ENCODE data around the gene NME1.
"Not testable (repeated sequence)": the region's sequence is repeated elsewhere in the genome, so short reads cannot be mapped to it uniquely, and the experiment has no call there.

Gene NME1

DNA sequence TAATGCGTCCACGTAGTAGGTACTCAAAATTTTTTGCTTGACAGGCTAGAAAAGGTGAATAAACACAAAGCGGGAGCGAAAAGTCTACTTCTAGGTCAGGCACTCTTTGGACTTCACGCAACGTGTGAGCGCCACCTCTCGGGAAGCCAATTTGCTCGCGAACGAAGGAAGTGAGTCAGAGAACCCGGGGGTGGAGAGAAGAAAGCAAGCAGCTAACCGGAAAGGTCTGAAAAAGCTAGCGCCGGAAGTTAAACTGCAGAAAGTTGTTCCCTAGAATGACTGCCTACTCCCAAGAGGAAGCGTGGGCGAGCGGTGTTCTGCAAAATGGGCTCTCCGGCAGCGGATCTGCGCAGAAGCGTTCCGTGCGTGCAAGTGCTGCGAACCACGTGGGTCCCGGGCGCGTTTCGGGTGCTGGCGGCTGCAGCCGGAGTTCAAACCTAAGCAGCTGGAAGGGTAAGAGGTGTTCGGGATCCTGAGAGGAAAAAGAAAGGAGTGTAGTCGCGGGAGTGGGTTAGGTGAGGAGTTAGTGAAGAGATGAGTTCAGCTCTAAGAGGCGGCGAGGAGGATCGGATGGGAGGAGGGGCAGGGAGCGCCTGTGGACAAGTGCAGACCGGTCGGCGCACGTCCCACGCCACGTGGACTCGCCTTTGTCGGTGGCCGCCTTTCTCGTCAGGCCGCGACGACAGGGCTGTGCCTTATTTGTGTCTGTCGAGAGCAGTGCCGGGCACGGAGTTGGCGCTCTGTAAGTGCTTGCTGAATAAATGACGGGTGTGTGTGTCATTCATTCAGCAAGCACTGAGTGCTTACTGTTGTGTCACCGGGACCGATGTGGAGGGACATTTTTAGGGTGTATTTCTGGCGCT is at the start of gene NME1:
Gene NME1 (plus strand): TSS at position 350 of the 863 bp plus-strand sequence. CDS start 2,096 bp downstream, outside the sequence.
- H3K9ac ChIP-seq (ENCODE audit: low read length) = peak within 1 kb of the TSS; percentile 59
- no peaks in the 10 kb centered on the region for H3K9me3 ChIP-seq (ENCODE audit: control insufficient read depth, low read length)
- no peaks in the 10 kb centered on the region for H3K36me3 ChIP-seq (ENCODE audit: control insufficient read depth, insufficient read depth, low read length)

DNA sequence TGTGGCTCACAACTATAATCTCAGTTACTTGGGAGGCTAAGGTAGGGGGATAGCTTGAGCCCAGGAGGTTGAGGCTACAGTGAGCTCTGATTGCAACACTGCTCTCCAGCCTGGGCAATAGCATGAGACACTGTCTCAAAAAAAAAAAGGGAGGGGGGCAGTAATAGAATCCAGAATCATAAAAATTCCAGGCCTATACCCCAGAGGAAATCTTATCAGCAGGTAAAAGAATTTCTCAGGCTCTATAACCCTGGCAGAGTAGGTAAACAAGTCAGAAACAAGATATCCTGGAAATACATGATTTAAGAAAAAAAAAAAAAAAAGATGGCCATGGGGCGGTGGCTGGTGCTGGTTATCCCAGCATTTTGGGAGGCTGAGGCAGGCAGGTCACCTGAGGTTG is 45.6 kb upstream of the NME1 start:
- peaks cover 12% of the 10 kb centered on the region for H3K4me1 ChIP-seq (ENCODE audit: control insufficient read depth, insufficient read depth, low read length)
- H3K9ac ChIP-seq (ENCODE audit: low read length) = no peak overlapping the region

More for the DNA sequence above, at the start of gene NME1:
- peaks cover 9% of the 10 kb centered on the region for H3K4me1 ChIP-seq (ENCODE audit: control insufficient read depth, insufficient read depth, low read length)
- H3K4me3 ChIP-seq (ENCODE audit: low read length) = peak within 1 kb of the TSS; percentile 80
- H3K27me3 ChIP-seq (ENCODE audit: control insufficient read depth, insufficient read depth, low read length) = no peaks in the 10 kb centered on the region

DNA sequence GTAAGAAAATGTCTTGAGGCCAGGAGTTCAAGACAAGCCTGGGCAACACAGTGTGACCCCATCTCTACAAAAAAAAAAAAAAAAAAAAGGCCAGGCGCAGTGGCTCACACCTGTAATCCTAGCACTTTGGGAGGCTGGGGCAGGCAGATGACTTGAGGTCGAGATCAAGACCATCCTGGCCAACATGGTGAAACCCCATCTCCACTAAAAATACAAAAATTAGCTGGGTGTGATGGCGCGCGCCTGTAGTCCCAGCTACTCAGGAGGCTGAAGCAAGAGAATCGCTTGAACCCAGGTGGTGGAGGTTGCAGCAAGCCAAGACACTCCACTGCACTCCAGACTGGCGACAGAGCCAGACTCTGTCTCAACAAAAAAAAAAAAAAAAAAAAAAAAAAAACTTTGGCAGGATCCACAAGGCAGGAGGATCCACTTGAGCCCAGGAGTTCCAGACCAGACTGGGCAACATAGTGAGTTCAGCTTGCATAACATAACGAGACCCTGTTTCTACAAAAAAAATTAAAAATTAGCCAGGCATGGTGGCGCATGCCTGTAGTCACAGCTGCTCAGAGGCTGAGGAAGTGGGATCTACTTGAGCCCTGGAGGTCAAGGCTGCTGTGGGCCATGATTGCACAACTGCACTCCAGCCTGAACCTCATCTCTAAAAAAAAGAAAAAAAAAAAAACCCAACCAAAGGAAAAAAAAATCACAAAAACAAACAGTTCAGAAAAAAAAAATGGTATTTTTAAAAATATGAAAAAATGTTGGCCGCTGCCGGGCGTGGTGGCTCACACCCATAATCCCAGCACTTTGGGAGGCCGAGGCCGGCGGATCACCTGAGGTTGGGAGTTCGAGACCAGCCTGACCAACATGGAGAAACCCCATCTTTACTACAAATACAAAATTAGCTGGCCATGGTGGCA is 40.8 kb upstream of the NME1 start:
- not testable (repeated sequence) for H3K4me3 ChIP-seq (ENCODE audit: low read length); H3K27me3 ChIP-seq (ENCODE audit: control insufficient read depth, insufficient read depth, low read length); H3K36me3 ChIP-seq (ENCODE audit: control insufficient read depth, insufficient read depth, low read length); H3K4me1 ChIP-seq (ENCODE audit: control insufficient read depth, insufficient read depth, low read length); H3K9me3 ChIP-seq (ENCODE audit: control insufficient read depth, low read length); H3K9ac ChIP-seq (ENCODE audit: low read length)

More for the DNA sequence above, 45.6 kb upstream of the NME1 start:
- Histone ChIP-seq H3K36me3 (ENCODE audit: control insufficient read depth, insufficient read depth, low read length) (no peaks in the 10 kb centered on the region), H3K4me3 (ENCODE audit: low read length) (no peak overlapping the region), H3K27me3 (ENCODE audit: control insufficient read depth, insufficient read depth, low read length) (no peaks in the 10 kb centered on the region), H3K9me3 (ENCODE audit: control insufficient read depth, low read length) (no peaks in the 10 kb centered on the region)

DNA sequence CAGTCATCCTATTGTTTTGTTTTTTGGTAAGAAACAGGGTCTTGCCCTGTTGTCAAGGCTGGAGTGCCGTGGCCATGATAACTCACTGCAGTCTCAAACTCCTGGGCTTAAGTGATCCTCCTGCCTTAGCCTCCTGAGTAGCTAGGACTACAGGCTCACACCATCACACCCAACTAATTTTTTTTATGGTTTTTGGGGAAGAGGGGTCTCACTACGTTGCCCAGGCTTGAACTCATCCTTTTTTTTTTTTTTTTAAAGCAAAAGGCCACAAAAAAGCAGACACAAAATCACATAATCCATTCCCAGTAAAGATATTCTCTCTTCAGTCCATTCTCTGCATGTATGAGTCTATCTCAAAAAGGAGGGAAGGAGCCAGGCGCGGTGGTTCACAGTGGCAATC is 38.2 kb upstream of the NME1 start:
- H3K9ac ChIP-seq (ENCODE audit: low read length) = no peak overlapping the region
- H3K9me3 ChIP-seq (ENCODE audit: control insufficient read depth, low read length) = no peaks in the 10 kb centered on the region
- no peaks in the 10 kb centered on the region for H3K36me3 ChIP-seq (ENCODE audit: control insufficient read depth, insufficient read depth, low read length)
- no peak overlapping the region for H3K4me3 ChIP-seq (ENCODE audit: low read length)
- H3K4me1 ChIP-seq (ENCODE audit: control insufficient read depth, insufficient read depth, low read length) = peaks cover 9% of the 10 kb centered on the region
- no peaks in the 10 kb centered on the region for H3K27me3 ChIP-seq (ENCODE audit: control insufficient read depth, insufficient read depth, low read length)

DNA sequence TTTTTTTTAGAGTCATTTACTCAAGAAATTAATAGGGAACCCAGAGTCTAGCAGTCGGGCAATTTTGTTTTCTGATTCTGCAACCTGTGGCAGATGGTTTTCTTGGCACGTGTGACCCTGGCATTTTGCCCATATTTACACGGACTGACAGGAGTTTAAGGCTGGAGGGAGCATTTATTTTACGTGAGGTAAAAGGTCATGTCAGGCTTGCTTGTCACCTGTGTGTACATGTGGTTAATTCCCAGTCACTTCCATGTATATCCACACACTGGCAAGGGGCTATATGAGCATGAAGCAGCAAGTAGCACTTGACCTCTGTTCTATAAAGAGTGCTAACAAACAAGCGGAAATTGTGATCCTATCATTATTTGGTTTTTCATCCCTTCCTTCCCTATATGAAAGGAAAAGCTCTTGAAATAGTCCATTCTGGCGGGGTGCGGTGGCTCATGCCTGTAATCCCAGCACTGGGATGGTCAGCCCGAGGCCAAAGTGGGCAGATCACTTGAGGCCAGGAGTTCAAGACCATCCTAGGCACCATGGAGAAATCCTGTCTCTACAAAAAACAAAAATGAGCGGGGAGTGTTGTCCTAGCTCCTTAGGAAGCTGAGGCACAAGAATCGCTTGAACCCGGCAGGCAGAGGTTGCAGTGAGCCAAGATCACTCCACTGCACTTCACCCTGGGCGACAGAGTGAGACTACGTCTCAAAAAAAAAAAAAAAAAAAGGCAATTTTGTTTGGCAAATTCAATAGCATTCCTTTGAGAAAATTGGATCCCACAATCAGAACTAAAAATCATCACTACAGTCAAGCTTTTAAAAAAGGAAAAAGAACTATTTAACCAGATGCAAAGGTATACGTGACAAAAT is 34.8 kb upstream of the NME1 start:
- peaks cover 22% of the 10 kb centered on the region for H3K4me1 ChIP-seq (ENCODE audit: control insufficient read depth, insufficient read depth, low read length)
- H3K9ac ChIP-seq (ENCODE audit: low read length) = peak overlapping the region; percentile 7
- no peak overlapping the region for H3K4me3 ChIP-seq (ENCODE audit: low read length)
- no peaks in the 10 kb centered on the region for H3K36me3 ChIP-seq (ENCODE audit: control insufficient read depth, insufficient read depth, low read length)
- H3K27me3 ChIP-seq (ENCODE audit: control insufficient read depth, insufficient read depth, low read length) = no peaks in the 10 kb centered on the region
- no peaks in the 10 kb centered on the region for H3K9me3 ChIP-seq (ENCODE audit: control insufficient read depth, low read length)

DNA sequence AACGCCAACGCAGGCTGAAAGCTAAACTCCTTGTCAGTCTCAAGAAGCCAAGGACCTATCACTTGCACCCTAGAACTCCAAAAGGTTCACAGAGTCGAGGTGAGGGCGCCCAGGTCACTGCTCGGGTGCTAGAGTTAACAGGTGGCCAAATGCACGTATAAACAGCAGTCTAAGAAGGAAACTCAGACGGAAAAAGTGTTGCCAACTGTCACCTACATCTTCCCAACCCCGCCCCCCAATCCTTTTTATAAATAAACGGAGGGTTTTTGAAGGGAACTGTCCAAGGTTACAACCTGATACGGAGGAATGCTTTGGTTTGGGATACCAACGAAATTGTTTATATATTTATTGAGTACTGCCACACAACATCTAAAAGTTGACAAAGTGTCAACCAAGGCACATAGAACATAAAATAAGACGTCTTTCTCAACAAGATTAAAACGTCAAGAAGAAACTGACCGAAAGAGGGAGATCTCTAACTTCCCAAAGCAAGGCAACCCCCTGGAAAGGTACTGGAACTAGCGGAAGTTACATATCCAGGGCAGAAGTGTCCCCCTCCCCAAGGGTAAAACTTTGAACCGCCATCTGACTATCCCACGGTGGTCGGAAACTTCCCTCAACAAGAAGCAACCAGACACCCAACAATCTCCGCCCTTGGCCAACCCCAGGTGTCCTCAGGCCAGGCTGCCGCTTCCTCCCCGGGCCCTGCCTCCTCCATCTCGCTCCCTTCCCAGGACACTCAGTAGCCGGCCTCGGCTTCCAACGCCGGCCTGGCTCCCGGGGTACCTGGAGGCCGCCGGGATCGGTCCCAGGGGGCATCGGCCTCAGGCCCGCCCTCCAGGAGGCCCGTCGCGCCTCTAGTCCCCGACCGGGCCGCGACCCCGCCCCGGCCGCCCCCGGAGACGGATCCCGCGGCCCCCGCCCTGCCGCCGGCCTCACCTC is 33.7 kb upstream of the NME1 start:
- H3K9me3 ChIP-seq (ENCODE audit: control insufficient read depth, low read length) = no peaks in the 10 kb centered on the region
- peak overlapping the region; percentile 96 for H3K9ac ChIP-seq (ENCODE audit: low read length)
- peaks cover 22% of the 10 kb centered on the region for H3K4me1 ChIP-seq (ENCODE audit: control insufficient read depth, insufficient read depth, low read length)
- no peaks in the 10 kb centered on the region for H3K27me3 ChIP-seq (ENCODE audit: control insufficient read depth, insufficient read depth, low read length)
- H3K36me3 ChIP-seq (ENCODE audit: control insufficient read depth, insufficient read depth, low read length) = no peaks in the 10 kb centered on the region
- H3K4me3 ChIP-seq (ENCODE audit: low read length) = peak overlapping the region; percentile 88

DNA sequence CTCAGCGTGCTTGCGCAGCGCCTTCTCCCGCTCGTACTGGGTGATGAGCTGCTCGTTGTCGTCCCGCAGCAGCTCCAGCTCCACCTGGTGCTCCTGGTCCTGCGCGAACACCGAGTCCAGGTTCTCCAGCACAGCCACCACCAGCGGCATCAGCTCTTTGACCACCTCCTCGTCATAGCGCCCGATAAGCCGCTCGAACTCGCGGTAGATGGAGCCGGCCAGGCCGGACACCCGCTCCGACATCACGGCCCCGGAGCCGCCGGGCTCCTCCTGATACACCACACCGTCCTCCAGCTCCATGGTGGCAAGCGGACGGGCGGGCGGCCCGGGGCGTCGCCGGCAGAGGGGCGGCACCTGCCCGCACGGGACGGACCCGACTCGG is 33.0 kb upstream of the NME1 start:
- Histone ChIP-seq H3K9me3 (ENCODE audit: control insufficient read depth, low read length) (no peaks in the 10 kb centered on the region), H3K4me1 (ENCODE audit: control insufficient read depth, insufficient read depth, low read length) (peaks cover 22% of the 10 kb centered on the region), H3K9ac (ENCODE audit: low read length) (peak overlapping the region; percentile 96), H3K27me3 (ENCODE audit: control insufficient read depth, insufficient read depth, low read length) (no peaks in the 10 kb centered on the region), H3K4me3 (ENCODE audit: low read length) (peak overlapping the region; percentile 88), H3K36me3 (ENCODE audit: control insufficient read depth, insufficient read depth, low read length) (no peaks in the 10 kb centered on the region)

DNA sequence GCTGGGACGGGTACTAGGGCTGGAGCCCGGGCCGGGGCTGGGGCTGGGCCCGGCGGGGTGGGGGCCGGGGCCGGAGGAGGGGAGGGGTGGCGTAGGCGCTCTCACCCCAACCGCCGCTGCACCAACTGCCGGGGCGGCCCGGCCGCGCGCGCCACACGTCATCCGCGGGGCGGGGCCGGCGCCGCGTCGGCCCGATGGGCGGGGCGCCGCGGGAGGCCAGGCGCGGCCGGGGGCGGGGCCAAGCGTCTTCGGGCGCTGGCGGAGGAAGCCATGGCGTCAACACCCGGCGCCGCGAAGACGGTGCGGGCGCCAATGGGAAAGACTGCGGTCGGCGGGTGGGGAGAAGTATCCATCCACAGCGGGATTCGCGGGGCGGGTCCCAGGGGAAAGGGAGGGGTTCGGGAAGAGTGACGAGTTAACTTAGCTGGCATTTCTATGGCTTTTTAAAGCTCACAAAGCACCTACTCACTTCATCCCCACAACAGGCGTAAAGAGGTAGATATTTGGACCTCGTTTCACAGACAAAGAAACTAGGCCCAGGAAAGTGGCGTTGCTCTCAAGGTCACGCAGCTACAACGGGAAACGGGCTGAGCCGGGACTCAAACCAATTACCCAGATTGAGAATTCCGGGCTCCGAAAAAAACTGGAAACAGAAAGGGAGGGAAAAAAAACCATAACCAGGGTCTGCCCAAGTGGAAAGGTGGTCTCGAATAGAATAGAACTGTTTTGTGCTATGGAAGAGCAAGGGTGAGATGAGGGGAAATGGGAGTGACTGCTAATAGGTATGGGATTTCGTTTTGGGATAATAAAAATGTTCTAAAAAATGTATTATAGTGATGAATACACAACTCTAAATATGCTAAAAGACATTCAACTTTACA is 32.4 kb upstream of the NME1 start, which contains the start of gene SPAG9:
Gene SPAG9 (minus strand): TSS at position 130 of the 881 bp plus-strand sequence. CDS start 212 bp downstream, outside the sequence.
- Histone ChIP-seq H3K9me3 (ENCODE audit: control insufficient read depth, low read length) (no peaks in the 10 kb centered on the region), H3K9ac (ENCODE audit: low read length) (peak within 1 kb of the TSS; percentile 96), H3K36me3 (ENCODE audit: control insufficient read depth, insufficient read depth, low read length) (no peaks in the 10 kb centered on the region), H3K4me1 (ENCODE audit: control insufficient read depth, insufficient read depth, low read length) (peaks cover 25% of the 10 kb centered on the region), H3K4me3 (ENCODE audit: low read length) (peak within 1 kb of the TSS; percentile 88), H3K27me3 (ENCODE audit: control insufficient read depth, insufficient read depth, low read length) (no peaks in the 10 kb centered on the region)

DNA sequence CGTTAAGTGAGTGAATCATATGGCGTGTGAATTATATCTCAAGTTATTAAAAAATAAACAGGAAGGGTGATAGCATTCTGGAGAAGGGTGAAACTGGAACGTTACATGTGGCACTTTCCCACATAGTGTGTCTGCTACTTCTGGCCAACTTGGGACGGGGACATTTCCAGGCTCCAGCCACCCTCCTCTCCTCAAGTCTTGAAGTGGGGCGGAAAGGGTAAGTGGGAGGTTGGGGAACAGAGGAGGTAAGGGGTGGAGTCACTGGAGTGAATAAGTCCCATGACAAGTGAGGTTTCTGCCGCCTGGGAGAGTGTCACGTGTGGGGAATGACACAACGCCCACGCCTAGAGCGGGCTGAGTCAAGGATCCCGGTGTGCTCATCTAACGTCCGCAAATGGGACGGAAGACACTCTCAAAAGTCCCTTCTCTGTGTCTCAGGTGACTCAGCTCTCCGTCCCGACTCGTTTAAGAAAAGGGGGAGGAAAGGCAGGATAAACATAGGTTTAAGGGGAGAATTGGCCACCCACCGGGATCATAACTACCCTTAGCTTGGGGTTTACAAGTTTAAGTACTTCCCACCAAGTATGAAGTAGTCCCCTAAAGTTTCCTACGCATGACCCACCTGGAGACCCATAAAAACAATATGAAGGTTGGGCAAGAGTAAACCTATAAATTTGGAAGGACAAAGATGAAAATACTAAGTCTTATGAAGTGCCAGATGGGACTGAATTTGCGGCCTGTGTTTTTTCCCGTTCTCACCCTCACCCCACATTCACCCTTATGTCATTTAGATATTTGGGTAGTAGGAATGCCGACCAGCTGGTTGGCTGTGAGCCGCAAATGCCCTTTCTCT is 31.5 kb upstream of the NME1 start:
- H3K27me3 ChIP-seq (ENCODE audit: control insufficient read depth, insufficient read depth, low read length) = no peaks in the 10 kb centered on the region
- no peaks in the 10 kb centered on the region for H3K9me3 ChIP-seq (ENCODE audit: control insufficient read depth, low read length)
- no peaks in the 10 kb centered on the region for H3K36me3 ChIP-seq (ENCODE audit: control insufficient read depth, insufficient read depth, low read length)
- peak overlapping the region; percentile 96 for H3K9ac ChIP-seq (ENCODE audit: low read length)
- peak overlapping the region; percentile 56 for H3K4me3 ChIP-seq (ENCODE audit: low read length)
- peaks cover 30% of the 10 kb centered on the region for H3K4me1 ChIP-seq (ENCODE audit: control insufficient read depth, insufficient read depth, low read length)

All from mucosa of stomach (tissue), 1 donor.